Measurements from ENCODE around the gene GRM7.

DNA sequence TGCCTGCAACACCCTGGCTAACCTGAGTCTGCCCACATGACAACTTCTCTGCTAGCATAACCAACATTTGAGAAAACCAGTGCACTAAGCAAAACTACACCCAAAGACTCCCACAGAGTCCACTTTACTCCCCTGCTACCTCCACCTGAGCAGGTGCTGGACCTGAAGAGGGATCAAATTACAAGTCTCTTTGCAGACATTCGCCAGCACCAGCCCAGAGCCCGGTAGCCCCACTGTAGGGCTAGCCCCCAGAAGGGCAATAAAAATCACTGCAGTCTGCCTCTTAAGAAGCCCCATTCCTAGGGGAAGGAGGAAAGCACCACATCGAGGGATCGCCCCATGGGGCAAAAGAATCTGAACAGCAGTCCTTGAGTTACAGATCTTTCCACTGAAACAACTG, 472.2 kb downstream of the GRM7 start:
- TF ChIP-seq, protein P1, sequence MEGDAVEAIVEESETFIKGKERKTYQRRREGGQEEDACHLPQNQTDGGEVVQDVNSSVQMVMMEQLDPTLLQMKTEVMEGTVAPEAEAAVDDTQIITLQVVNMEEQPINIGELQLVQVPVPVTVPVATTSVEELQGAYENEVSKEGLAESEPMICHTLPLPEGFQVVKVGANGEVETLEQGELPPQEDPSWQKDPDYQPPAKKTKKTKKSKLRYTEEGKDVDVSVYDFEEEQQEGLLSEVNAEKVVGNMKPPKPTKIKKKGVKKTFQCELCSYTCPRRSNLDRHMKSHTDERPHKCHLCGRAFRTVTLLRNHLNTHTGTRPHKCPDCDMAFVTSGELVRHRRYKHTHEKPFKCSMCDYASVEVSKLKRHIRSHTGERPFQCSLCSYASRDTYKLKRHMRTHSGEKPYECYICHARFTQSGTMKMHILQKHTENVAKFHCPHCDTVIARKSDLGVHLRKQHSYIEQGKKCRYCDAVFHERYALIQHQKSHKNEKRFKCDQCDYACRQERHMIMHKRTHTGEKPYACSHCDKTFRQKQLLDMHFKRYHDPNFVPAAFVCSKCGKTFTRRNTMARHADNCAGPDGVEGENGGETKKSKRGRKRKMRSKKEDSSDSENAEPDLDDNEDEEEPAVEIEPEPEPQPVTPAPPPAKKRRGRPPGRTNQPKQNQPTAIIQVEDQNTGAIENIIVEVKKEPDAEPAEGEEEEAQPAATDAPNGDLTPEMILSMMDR (IDR thresholded peaks at IDR 0.05): no peak
- no peak for TF ChIP-seq POLR2A (IDR thresholded peaks at IDR 0.05)
